A673 (cell line): ENCODE results near the gene OXTR. TPM values are rescaled to one million over a fixed set of nuclear protein-coding genes. Genes with fewer than 3 reads are reported as not detected.

Source experiments
- BruUV-seq: library from RNA; stranded (reverse); fragments of 400-500 nt; replicated peaks from 2 replicates; lab custom pipeline; 2021; lab: Mats Ljungman, UMichigan
- CTCF ChIA-PET: fragments of 300-600 bp; sonication (Branson Sonifier 250); formaldehyde crosslinking; loops from one replicate; lab custom pipeline; 2022; ENCODE audit warnings: antibody characterized with exemption; lab: Charles Lee
- POLR2A ChIA-PET: fragments of 300-600 bp; sonication (Branson Sonifier 250); formaldehyde crosslinking; loops from one replicate; lab custom pipeline; 2022; ENCODE audit warnings: antibody characterized with exemption; ENCODE audit not compliant: low non-redundant PET; lab: Charles Lee
- DNase-seq: peaks from one replicate; pipeline ENCODE4 v3.0.0-alpha.2; 2015; ENCODE audit warnings: low spot score
- H3K27ac ChIP-seq: fragments of 200-600 bp; sonication (generic); 2 replicates; pipeline ENCODE4 v1.5.1; 2016; ENCODE audit warnings: mixed run types, low read depth, mild to moderate bottlenecking, mixed read lengths, antibody characterized with exemption, low read length; ENCODE audit not compliant: poor library complexity, severe bottlenecking
- H3K27me3 ChIP-seq: fragments of 200-600 bp; sonication (generic); replicated peaks from 2 replicates; pipeline ENCODE4 v1.6.1; 2017; ENCODE audit warnings: mixed run types, low read depth, mild to moderate bottlenecking, mixed read lengths, antibody characterized with exemption, low read length; ENCODE audit not compliant: insufficient read depth, poor library complexity
- H3K36me3 ChIP-seq: fragments of 200-600 bp; sonication (generic); 2 replicates; pipeline ENCODE4 v1.6.1; 2016; ENCODE audit warnings: mixed run types, mild to moderate bottlenecking, mixed read lengths, antibody characterized with exemption, low read length; ENCODE audit not compliant: insufficient read depth, poor library complexity, severe bottlenecking
- H3K4me1 ChIP-seq: fragments of 200-600 bp; sonication (generic); 2 replicates; pipeline ENCODE4 v1.6.1; 2017; ENCODE audit warnings: mixed run types, mild to moderate bottlenecking, mixed read lengths, antibody characterized with exemption, low read length; ENCODE audit not compliant: insufficient read depth, poor library complexity, severe bottlenecking
- H3K4me3 ChIP-seq: fragments of 200-600 bp; sonication (generic); 2 replicates; pipeline ENCODE4 v1.5.1; 2016; ENCODE audit warnings: low read depth, mixed run types, mild to moderate bottlenecking, mixed read lengths, low read length; ENCODE audit not compliant: poor library complexity, severe bottlenecking
- H3K9me3 ChIP-seq: fragments of 200-600 bp; sonication (generic); 2 replicates; pipeline ENCODE4 v1.6.1; 2016; ENCODE audit warnings: mixed run types, low read depth, mild to moderate bottlenecking, mixed read lengths, antibody characterized with exemption, low read length; ENCODE audit not compliant: poor library complexity, severe bottlenecking
- CTCF ChIP-seq: fragments of 300-800, 200-600 bp; sonication (generic); conservative IDR thresholded peaks from 2 replicates; pipeline ENCODE4 v1.5.1; 2017; ENCODE audit warnings: low read depth, mild to moderate bottlenecking, antibody characterized with exemption, low read length, moderate library complexity, mixed read lengths
- EZH2 ChIP-seq: fragments of 200-600 bp; sonication (generic); IDR thresholded peaks from 2 replicates; pipeline ENCODE4 v1.6.1; 2017; ENCODE audit warnings: borderline replicate concordance, low read depth, mild to moderate bottlenecking, mixed read lengths, antibody characterized with exemption, low read length; ENCODE audit not compliant: poor library complexity, severe bottlenecking
- intact Hi-C: fragments of 100-400 bp; cut with micrococcal nuclease; formaldehyde crosslinking; loops from one replicate; pipeline ENCODE4 v1.10.0; 2022; ENCODE audit not compliant: unreplicated experiment
- total RNA-seq: library from RNA; stranded (reverse); gene quantifications from 2 replicates; pipeline ENCODE4 v1.2.3, GENCODE V29; 2021

The OXTR gene
- total RNA-seq, 1 experiment from 2014 or later: 6.5 TPM

GRCh38 chr3:8709801-8710507 is 59.5 kb downstream of the OXTR start:
- CTCF ChIA-PET: no interaction called here
- TF ChIP-seq CTCF: no peak
- no peak for TF ChIP-seq EZH2
- Histone ChIP-seq H3K4me1 (no peaks in the 10 kb centered on the region), H3K27me3 (no peaks in the 10 kb centered on the region), H3K9me3 (no peaks in the 10 kb centered on the region), H3K4me3 (no peak overlapping the region), H3K27ac (no peak overlapping the region), H3K36me3 (no peaks in the 10 kb centered on the region)
- no peak for DNase-seq
- BruUV-seq: no TSS peak
- intact Hi-C loops: no loop called here
- POLR2A ChIA-PET: no interaction called here

- BruUV-seq: no TSS peak
Observed at GRCh38 chr3:8709287-8709686, 60.1 kb downstream of the OXTR start.

GRCh38 chr3:8705575-8705974 is 63.8 kb downstream of the OXTR start:
- BruUV-seq: no TSS peak
- CTCF ChIA-PET: no interaction called here
- Histone ChIP-seq H3K36me3 (no peaks in the 10 kb centered on the region), H3K9me3 (no peaks in the 10 kb centered on the region), H3K27me3 (no peaks in the 10 kb centered on the region), H3K27ac (no peak overlapping the region), H3K4me3 (no peak overlapping the region), H3K4me1 (no peaks in the 10 kb centered on the region)
- TF ChIP-seq EZH2 (no peak), CTCF (no peak)
- POLR2A ChIA-PET: no interaction called here
- intact Hi-C loops: no loop called here
- no peak for DNase-seq

More at GRCh38 chr3:8709287-8709686, 60.1 kb downstream of the OXTR start:
- CTCF ChIA-PET: no interaction called here
- H3K36me3 ChIP-seq: no peaks in the 10 kb centered on the region
- POLR2A ChIA-PET: no interaction called here
- H3K27me3 ChIP-seq: no peaks in the 10 kb centered on the region
- no peak overlapping the region for H3K27ac ChIP-seq
- no peaks in the 10 kb centered on the region for H3K9me3 ChIP-seq
- H3K4me3 ChIP-seq: no peak overlapping the region
- intact Hi-C loops: no loop called here
- H3K4me1 ChIP-seq: no peaks in the 10 kb centered on the region
- no peak for DNase-seq
- TF ChIP-seq EZH2 (no peak), CTCF (no peak)
